Stimulated activated CD8-positive, alpha-beta memory T cell treated with anti-CD3 and anti-CD28 coated beads, Interleukin-4, amount 100 ng/mL, for 24 hours (primary cell): ENCODE results near the gene ZBTB12.
"Not testable (repeated sequence)": the region's sequence is repeated elsewhere in the genome, so short reads cannot be mapped to it uniquely, and the experiment has no call there.

Experiments
- DNase-seq: peaks from one replicate; pipeline ENCODE4 v3.0.0-alpha.2; 2020; ENCODE audit warnings: low read depth

ZBTB12 gene

DNA sequence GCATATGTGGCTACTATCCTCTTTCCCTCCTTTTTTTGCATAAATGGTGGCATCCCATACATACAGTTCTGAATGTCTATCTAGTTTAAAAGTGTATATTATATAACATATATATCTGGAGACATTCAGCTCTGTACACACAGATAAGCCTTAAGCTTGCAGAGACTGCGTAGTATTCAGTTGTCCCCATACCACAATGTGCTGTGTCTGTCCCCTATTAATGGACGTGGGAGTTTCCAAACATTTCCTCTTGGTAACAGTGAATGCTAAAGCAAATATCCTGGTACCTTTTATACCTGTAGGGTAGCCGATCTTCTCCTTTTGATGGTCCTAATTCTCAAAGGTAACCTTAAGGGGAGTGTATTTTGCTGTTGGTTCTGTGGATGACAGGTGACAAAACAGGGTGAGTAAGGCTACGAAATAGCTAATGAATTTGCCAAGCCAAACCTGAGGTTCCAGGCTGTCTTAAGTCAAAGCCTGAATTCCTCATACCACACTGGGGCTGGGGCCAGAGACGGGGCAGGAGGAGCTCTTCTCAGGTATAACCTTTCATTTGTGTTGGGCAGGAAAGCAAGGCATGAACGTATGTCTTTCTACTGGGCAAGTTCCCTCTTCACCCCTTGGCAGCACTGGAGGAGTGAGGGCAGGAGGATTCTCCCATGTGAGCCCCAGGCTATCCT is 17.9 kb upstream of the ZBTB12 start:
- DNase-seq: no peak

DNA sequence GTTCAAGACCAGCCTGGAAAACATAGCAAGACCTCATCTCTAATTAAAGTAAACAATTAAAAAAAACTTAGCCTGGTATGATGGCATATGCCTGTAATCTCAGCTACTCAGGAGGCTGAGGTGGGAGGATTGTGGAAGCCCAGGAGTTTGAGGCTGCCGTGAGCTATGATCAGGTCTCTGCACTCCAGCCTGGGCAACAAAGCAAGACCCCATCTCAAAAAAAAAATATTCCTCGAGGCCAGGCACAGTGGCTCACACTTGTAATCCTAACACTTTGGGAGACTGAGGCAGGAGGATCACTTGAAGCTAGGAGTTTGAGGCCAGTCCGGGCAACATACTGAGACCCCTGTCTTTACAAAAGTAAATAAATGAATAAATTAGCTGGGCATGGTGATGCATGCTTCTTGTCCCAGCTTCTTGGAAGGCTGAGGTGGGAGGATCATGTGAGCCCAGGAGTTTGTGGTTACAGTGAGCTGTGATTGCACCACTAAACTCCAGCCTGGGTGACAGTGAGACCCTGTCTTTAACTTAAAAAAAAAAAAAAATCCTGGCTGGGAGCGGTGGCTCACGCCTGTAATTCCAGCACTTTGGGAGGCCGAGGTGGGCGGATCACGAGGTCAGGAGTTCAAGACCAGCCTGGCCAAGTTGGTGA is 16.3 kb upstream of the ZBTB12 start:
- DNase-seq: no peak

- DNase-seq: no peak
These were observed 13.9 kb upstream of the ZBTB12 start for GRCh38 chr6:31915756-31916155.

DNA sequence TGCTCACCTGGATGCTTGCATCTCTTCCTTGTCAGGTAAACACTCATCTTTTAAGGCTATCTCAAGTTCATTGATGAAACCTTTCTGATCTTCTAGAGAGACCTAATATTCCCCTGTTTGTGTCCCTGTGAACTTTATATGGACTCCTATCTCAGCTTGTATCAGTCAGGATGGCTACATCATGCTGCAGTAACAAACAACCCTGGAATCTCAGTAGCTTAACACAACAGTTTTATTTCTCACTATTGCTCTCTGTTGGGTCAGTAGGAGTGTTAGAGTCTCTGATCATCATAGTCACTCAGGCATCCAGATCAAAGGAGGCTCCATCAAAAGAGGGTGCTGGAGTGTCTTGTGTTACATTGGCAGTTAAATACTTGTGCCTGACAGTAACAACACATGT is 13.5 kb upstream of the ZBTB12 start:
- DNase-seq: no peak

GRCh38 chr6:31911826-31912585 is 10.1 kb upstream of the ZBTB12 start:
- DNase-seq: no peak

DNA sequence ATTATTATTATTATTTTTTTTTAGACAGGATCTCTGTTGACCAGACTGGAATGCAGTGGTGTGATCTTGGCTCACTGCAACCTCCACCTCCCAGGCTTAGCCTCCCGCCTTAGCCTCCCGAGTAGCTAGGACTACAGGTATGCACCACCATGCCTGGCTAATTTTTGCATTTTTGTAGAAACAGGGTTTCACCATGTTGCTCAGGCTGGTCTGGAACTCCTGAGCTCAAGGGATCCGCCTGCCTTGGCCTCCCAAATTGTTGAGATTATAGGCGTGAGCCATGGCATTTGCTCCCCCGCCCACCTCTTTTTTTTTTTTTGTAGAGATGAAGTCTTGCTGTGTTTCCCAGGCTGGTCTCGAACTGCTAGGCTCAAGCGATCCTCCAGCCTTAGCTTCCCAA is 7.4 kb upstream of the ZBTB12 start:
- not testable (repeated sequence) for DNase-seq

GRCh38 chr6:31908791-31909190 is 6.9 kb upstream of the ZBTB12 start:
- no peak for DNase-seq

DNA sequence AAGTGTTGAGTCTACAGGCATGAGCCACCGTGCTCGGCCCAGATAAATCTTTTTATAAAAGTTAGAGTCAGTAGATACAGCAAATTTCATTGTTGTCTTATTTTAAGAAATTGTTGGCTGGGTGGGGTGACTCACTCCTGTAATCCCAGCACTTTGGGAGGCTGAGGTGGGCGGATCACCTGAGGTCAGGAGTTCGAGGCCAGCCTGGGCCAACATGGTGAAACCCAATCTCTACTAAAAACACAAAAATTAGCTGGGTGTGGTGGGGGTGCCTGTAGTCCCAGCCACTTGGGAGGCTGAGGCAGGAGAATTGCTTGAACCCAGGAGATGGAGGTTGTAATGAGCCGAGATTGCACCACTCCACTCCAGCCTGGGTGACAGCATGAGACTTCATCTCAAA is 6.4 kb upstream of the ZBTB12 start:
- DNase-seq: not testable (repeated sequence)

- no peak for DNase-seq
These were observed 5.4 kb upstream of the ZBTB12 start for GRCh38 chr6:31907158-31907813.

GRCh38 chr6:31906727-31907126 is 4.8 kb upstream of the ZBTB12 start:
- not testable (repeated sequence) for DNase-seq

DNA sequence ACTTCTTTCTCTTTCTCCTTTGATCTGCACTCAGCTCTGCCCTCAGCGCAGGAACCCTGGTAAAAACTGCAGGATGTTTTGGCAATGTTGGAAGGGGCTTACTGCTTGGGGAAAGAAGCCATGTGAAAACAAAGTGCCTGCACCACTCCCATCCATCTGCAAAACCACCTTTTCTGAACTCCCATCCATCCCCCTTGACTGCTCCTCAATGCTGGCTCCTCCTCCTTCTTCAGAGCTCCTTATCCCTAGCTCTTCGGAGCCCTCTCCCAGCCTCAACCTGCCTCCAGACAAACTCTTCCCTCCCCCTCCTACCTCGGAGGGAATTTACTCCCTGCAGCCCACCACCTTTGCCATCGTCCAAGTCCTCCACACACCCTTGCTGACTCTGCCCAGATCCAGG is 4.2 kb upstream of the ZBTB12 start:
- no peak for DNase-seq

DNA sequence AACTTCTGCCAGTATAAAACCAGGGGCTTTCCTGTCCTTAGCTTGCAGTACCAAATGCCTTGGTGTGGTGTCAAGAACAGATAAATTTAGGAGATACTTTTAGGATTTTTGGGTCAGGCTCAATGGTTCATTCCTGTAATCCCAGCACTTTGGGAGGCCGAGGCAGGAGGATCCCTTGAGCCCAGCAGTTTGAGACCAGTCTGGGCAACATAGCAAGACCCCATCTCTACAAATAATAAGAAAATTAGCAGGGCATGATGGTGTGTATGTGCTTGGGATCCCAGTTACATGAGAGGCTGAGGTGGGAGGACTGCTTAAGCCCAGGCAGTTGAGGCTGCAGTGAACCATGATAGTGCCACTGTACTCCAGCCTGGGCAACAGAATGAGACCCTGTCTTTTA is 3.2 kb upstream of the ZBTB12 start:
- DNase-seq: no peak

- DNase-seq: no peak
These were observed 2.1 kb upstream of the ZBTB12 start for GRCh38 chr6:31903957-31904356.

DNA sequence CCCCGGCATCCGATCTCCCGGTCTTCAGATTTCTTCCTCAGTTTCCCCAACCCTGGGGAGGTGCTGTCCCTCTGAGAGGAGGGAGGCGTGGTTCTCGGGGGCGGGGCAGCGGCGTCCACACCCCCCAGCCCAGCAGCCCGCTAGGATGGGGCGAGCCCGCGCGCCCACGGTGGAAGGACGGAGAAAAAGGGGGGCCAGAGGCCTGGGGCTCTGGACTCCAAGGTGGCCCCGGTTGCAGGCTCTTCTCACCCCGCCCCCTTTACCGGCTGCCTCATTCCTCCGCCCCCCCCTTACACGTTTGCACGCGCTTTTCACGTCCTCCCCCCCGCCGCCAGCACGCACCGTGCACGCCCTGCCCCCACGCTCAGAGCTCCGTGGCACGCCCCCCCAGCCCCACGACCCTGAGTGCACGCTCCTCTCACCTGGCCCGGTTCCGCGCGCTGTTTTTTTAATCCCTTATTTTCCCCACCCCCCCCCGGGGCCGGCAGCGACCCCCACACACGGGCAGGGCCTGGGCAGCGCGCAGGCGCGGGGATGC is 402 bp downstream of the ZBTB12 start:
- DNase-seq: peak; percentile 47

DNA sequence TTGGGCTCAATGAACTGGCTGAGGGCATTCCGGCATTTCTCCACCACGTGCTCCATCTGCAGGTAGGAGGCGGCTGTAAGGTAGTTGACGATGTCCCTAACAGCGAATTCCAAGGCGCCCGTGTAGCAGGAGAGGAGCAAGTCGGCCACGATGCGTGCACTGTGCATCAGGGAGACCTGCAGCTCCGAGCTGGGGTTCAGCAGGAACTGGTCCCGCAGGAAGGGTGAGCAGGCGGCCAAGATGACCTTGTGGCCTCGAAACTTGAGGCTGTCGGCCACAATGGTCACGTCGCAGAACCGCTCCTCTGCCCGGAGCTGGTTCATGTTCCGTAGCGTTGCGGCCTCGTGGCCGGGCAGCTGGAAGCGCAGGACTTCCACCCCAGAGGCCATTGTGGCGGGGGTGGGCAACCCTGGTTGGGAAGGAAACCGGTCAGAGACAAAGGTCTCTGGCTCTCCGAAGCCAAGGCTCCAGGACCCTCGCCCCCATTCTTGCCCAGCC is 920 bp downstream of the ZBTB12 start:
- DNase-seq: no peak

- no peak for DNase-seq
These were observed 1.8 kb downstream of the ZBTB12 start for GRCh38 chr6:31899882-31900722.

GRCh38 chr6:31899215-31899614 is 2.7 kb downstream of the ZBTB12 start:
- DNase-seq: no peak

- DNase-seq: no peak
These were observed 3.4 kb downstream of the ZBTB12 start for GRCh38 chr6:31898383-31899011.

- peak; percentile 83 for DNase-seq
These were observed 4.1 kb downstream of the ZBTB12 start, which contains the start of gene EHMT2 for GRCh38 chr6:31897612-31898382. Gene EHMT2 (minus strand): TSS chr6:31897698. CDS start chr6:31897677, 21 bp downstream.
